DND-41 (cell line): Measurements from ENCODE around the gene RSPH4A.

ENCODE experiments used
- CTCF ChIP-seq: IDR thresholded peaks from 2 replicates; pipeline ENCODE4 v1.5.1; 2012; ENCODE audit warnings: borderline replicate concordance, low read length, moderate library complexity, mild to moderate bottlenecking; ENCODE audit not compliant: poor library complexity, severe bottlenecking; ENCODE audit errors: extremely low read depth
- EZH2 ChIP-seq: IDR thresholded peaks from 3 replicates; pipeline ENCODE4 v1.6.1; 2012; ENCODE audit warnings: borderline replicate concordance, low read depth, mild to moderate bottlenecking, moderate library complexity, low read length, inconsistent platforms; ENCODE audit not compliant: severe bottlenecking

GRCh38 chr6:116665464-116665863 lies 49.2 kb downstream of the RSPH4A start:
- no peak for TF ChIP-seq CTCF
- no peak for TF ChIP-seq EZH2
